GM12892 (cell line): ENCODE results near the gene SHB.

ENCODE experiments used
- POLR2A ChIP-seq: IDR thresholded peaks from 2 replicates; pipeline ENCODE4 v1.6.1; 2011; ENCODE audit warnings: low read depth, low read length, control low read depth
- POLR2AphosphoS5 ChIP-seq: IDR thresholded peaks from 2 replicates; pipeline ENCODE4 v1.6.1; 2011; ENCODE audit warnings: low read depth, low read length, control low read depth
- TAF1 ChIP-seq: IDR thresholded peaks from 2 replicates; pipeline ENCODE4 v1.6.1; 2011; ENCODE audit warnings: low read depth, mild to moderate bottlenecking, control low read depth, low read length, borderline replicate concordance

- TF ChIP-seq POLR2AphosphoS5, result no peak
- no peak for TF ChIP-seq POLR2A
- no peak for TF ChIP-seq TAF1
These were observed 149.1 kb downstream of the SHB start for GRCh38 chr9:37919956-37920335.
